H9 (cell line): ENCODE measurements around the gene ITPR2. TPM values are rescaled to one million over a fixed set of nuclear protein-coding genes. Genes with fewer than 3 reads are reported as not detected.

Experiments used
- DNase-seq: peaks from one replicate; pipeline ENCODE4 v3.0.0-alpha.2; 2017
- H2AFZ ChIP-seq: one replicate; pipeline ENCODE4 v1.6.1; 2013; ENCODE audit warnings: mild to moderate bottlenecking, low read length, control low read depth, moderate library complexity
- H2AK5ac ChIP-seq: 2 replicates; pipeline ENCODE4 v1.6.1; 2013; ENCODE audit warnings: low read length, control low read depth, mixed read lengths; ENCODE audit not compliant: insufficient read length
- H2BK120ac ChIP-seq: one replicate; pipeline ENCODE4 v1.6.1; 2013; ENCODE audit warnings: low read depth, mild to moderate bottlenecking, low read length, control low read depth, inconsistent platforms; ENCODE audit not compliant: poor library complexity, severe bottlenecking
- H2BK12ac ChIP-seq: 2 replicates; pipeline ENCODE4 v1.6.1; 2013; ENCODE audit warnings: low read length, control low read depth, mixed read lengths, low read depth; ENCODE audit not compliant: insufficient read length
- H2BK15ac ChIP-seq: 2 replicates; pipeline ENCODE4 v1.6.1; 2013; ENCODE audit warnings: low read depth, low read length, control low read depth
- H2BK20ac ChIP-seq: one replicate; pipeline ENCODE4 v1.6.1; 2013; ENCODE audit warnings: low read depth, mild to moderate bottlenecking, low read length, control low read depth, inconsistent platforms; ENCODE audit not compliant: poor library complexity, severe bottlenecking
- H2BK5ac ChIP-seq: 2 replicates; pipeline ENCODE4 v1.6.1; 2013; ENCODE audit warnings: low read length, control low read depth, mixed read lengths; ENCODE audit not compliant: insufficient read length
- H3K14ac ChIP-seq: 2 replicates; pipeline ENCODE4 v1.6.1; 2013; ENCODE audit warnings: low read length, control low read depth; ENCODE audit not compliant: insufficient read depth
- H3K18ac ChIP-seq: 2 replicates; pipeline ENCODE4 v1.6.1; 2013; ENCODE audit warnings: low read depth, mild to moderate bottlenecking, mixed read lengths, low read length, control low read depth; ENCODE audit not compliant: insufficient read length
- H3K23ac ChIP-seq: 2 replicates; pipeline ENCODE4 v1.6.1; 2013; ENCODE audit warnings: low read length, control low read depth, mixed read lengths, low read depth; ENCODE audit not compliant: insufficient read length
- H3K23me2 ChIP-seq: 2 replicates; pipeline ENCODE4 v1.6.1; 2013; ENCODE audit warnings: low read depth, mild to moderate bottlenecking, mixed read lengths, low read length, control low read depth; ENCODE audit not compliant: insufficient read length, poor library complexity, severe bottlenecking
- H3K27ac ChIP-seq: 2 replicates; pipeline ENCODE4 v1.5.1; 2013; ENCODE audit warnings: low read length, control low read depth, mixed read lengths, low read depth; ENCODE audit not compliant: insufficient read length
- H3K27me3 ChIP-seq: 2 replicates; pipeline ENCODE4 v1.6.1; 2013; ENCODE audit warnings: low read length, control low read depth, inconsistent platforms; ENCODE audit not compliant: insufficient read depth
- H3K4ac ChIP-seq: 2 replicates; pipeline ENCODE4 v1.6.1; 2013; ENCODE audit warnings: low read depth, mild to moderate bottlenecking, control low read depth, inconsistent platforms, low read length, moderate library complexity
- H3K4me1 ChIP-seq: 2 replicates; pipeline ENCODE4 v1.6.1; 2013; ENCODE audit warnings: low read length, control low read depth, inconsistent platforms; ENCODE audit not compliant: insufficient read depth
- H3K4me2 ChIP-seq: 2 replicates; pipeline ENCODE4 v1.6.1; 2013; ENCODE audit warnings: low read length, control low read depth, mixed read lengths; ENCODE audit not compliant: insufficient read length, insufficient read depth
- H3K56ac ChIP-seq: 2 replicates; pipeline ENCODE4 v1.6.1; 2013; ENCODE audit warnings: low read depth, mild to moderate bottlenecking, mixed read lengths, low read length, control low read depth; ENCODE audit not compliant: insufficient read length
- H3K79me1 ChIP-seq: 2 replicates; pipeline ENCODE4 v1.6.1; 2013; ENCODE audit warnings: low read depth, mild to moderate bottlenecking, moderate library complexity, low read length, control low read depth, inconsistent platforms; ENCODE audit not compliant: insufficient read depth, poor library complexity, severe bottlenecking
- H3K79me2 ChIP-seq: 2 replicates; pipeline ENCODE4 v1.6.1; 2013; ENCODE audit warnings: low read length, control low read depth, inconsistent platforms; ENCODE audit not compliant: insufficient read depth
- H3K9ac ChIP-seq: 2 replicates; pipeline ENCODE4 v1.6.1; 2013; ENCODE audit warnings: low read length, control low read depth, mixed read lengths; ENCODE audit not compliant: insufficient read length; ENCODE audit errors: extremely low read depth
- H3K9me3 ChIP-seq: one replicate; pipeline ENCODE4 v1.6.1; 2013; ENCODE audit warnings: low read depth, low read length, inconsistent platforms; ENCODE audit not compliant: control insufficient read depth
- H3T11ph ChIP-seq: one replicate; pipeline ENCODE4 v1.6.1; 2013; ENCODE audit warnings: mild to moderate bottlenecking, low read length, control low read depth, inconsistent platforms
- H4K20me1 ChIP-seq: one replicate; pipeline ENCODE4 v1.6.1; 2013; ENCODE audit not compliant: control insufficient read depth, insufficient read length, insufficient read depth
- H4K5ac ChIP-seq: 2 replicates; pipeline ENCODE4 v1.6.1; 2013; ENCODE audit warnings: low read depth, mild to moderate bottlenecking, mixed read lengths, low read length, control low read depth; ENCODE audit not compliant: insufficient read length
- H4K8ac ChIP-seq: replicated peaks from 2 replicates; pipeline ENCODE4 v1.6.1; 2013; ENCODE audit warnings: low read length, control low read depth, mixed read lengths, low read depth; ENCODE audit not compliant: insufficient read length
- H4K91ac ChIP-seq: 2 replicates; pipeline ENCODE4 v1.6.1; 2013; ENCODE audit warnings: low read depth, mild to moderate bottlenecking, moderate library complexity, mixed read lengths, low read length, control low read depth; ENCODE audit not compliant: insufficient read length
- H3K27ac Mint-ChIP-seq, 3 experiments: 2 replicates in 2 of 3; 3 replicates in 1 of 3; pipeline ENCODE4 v1.8.0; 2020 to 2021; ENCODE audit warnings: mixed read lengths in 3 of 3, mild to moderate bottlenecking in 1 of 3, moderate library complexity in 1 of 3
- H3K27me3 Mint-ChIP-seq: 2 replicates; pipeline ENCODE4 v1.8.0; 2021; ENCODE audit warnings: low read depth, mild to moderate bottlenecking, moderate library complexity, mixed read lengths
- H3K36me3 Mint-ChIP-seq, 3 experiments: 2 replicates in 2 of 3; 3 replicates in 1 of 3; pipeline ENCODE4 v1.8.0; 2020 to 2021; ENCODE audit warnings: low read depth in 3 of 3, mixed read lengths in 3 of 3; ENCODE audit not compliant: insufficient read depth in 1 of 3
- H3K4me1 Mint-ChIP-seq, 2 experiments: 2 replicates each; pipeline ENCODE4 v1.8.0; 2020; ENCODE audit warnings: mixed read lengths in 2 of 2
- H3K4me3 Mint-ChIP-seq, 2 experiments: 2 replicates in 1 of 2; 3 replicates in 1 of 2; pipeline ENCODE4 v1.8.0; 2020 to 2021; ENCODE audit warnings: mild to moderate bottlenecking in 2 of 2, mixed read lengths in 2 of 2, moderate library complexity in 1 of 2
- H3K9me3 Mint-ChIP-seq, 2 experiments: 2 replicates in 1 of 2; 3 replicates in 1 of 2; pipeline ENCODE4 v1.8.0; 2020; ENCODE audit warnings: mild to moderate bottlenecking in 2 of 2, mixed read lengths in 2 of 2, moderate library complexity in 1 of 2
- WGBS: extraction: QIAGEN DNeasy Blood & Tissue Kit; methylation state at CpG from one replicate; pipeline ENCODE4 v1.1.7; 2013; ENCODE audit warnings: missing lambda C conversion rate, low lambda C conversion rate, mixed read lengths; ENCODE audit not compliant: insufficient read length; ENCODE audit errors: extremely low coverage; 5-methylcytosine and 5-hydroxymethylcytosine counted together
- total RNA-seq: library from RNA; stranded (reverse); gene quantifications from 2 replicates; pipeline ENCODE4 v1.2.1, GENCODE V29; 2021
- TF ChIP-seq, protein P1 (sequence below): fragments of 200-600 bp; sonication (generic); conservative IDR thresholded peaks from 3 replicates; pipeline ENCODE4 v1.8.0; 2021; ENCODE audit warnings: antibody characterized with exemption, mild to moderate bottlenecking

The ITPR2 gene
- total RNA-seq, 1 experiment from 2014 or later, result 14.8 TPM

DNA sequence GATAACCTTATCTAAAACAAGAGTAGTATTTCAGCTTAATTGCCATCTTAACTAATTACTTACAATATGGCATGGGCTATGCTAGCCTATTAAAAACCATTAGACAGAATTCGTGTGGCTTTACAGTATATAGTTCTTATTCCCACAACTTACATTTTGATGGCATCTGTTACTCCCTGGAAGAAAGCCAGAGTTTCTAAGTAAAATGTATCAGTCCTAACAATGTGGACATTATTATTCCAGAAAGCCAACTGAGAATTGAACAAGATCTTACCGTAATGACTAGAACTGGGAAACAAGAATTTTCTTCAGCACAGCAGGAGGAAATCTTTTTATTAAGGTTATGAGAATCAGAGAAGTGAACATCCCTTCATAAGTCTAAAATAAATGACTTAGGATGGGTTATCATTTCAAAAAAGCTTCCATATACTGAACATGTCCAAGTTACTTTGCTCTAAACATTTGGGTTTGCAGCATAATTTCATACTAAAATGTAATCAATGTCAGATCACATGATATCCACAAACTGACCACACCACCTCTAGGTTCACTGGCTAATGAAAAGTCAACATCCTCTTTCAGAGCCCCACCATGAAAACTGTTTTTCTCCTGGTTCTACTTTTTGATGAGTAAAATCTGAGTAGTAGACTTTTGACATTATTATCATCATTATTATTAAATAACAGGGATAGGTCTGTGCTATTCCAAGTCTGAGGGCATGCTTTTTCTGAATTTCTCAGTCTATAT lies 457.9 kb downstream of the ITPR2 start:
- H2BK12ac ChIP-seq, result no peak overlapping the region
- Mint-ChIP-seq H3K4me3 (no peak overlapping the region), H3K27ac (no peak overlapping the region), H3K36me3 (no peaks in the 10 kb centered on the region), H3K4me1 (no peaks in the 10 kb centered on the region), H3K27me3 (no peaks in the 10 kb centered on the region), H3K9me3 (no peaks in the 10 kb centered on the region)
- no peaks in the 10 kb centered on the region for H4K20me1 ChIP-seq
- no peak overlapping the region for H3K9ac ChIP-seq
- no peaks in the 10 kb centered on the region for H3K23me2 ChIP-seq
- no peaks in the 10 kb centered on the region for H3K27me3 ChIP-seq
- no peaks in the 10 kb centered on the region for H3K9me3 ChIP-seq
- H2BK120ac ChIP-seq, result no peak overlapping the region
- no peak overlapping the region for H2AFZ ChIP-seq
- no peak for DNase-seq
- no peak overlapping the region for H3T11ph ChIP-seq
- no peaks in the 10 kb centered on the region for H3K79me2 ChIP-seq
- H3K14ac ChIP-seq, result no peak overlapping the region
- H4K8ac ChIP-seq, result no peak overlapping the region
- H3K4ac ChIP-seq, result no peak overlapping the region
- H2AK5ac ChIP-seq, result no peak overlapping the region
- no peak overlapping the region for H4K91ac ChIP-seq
- no peak overlapping the region for H2BK20ac ChIP-seq
- H3K27ac ChIP-seq, result no peak overlapping the region
- no peak overlapping the region for H3K23ac ChIP-seq
- no peak overlapping the region for H3K4me2 ChIP-seq
- H3K4me1 ChIP-seq, result no peaks in the 10 kb centered on the region
- H3K18ac ChIP-seq, result no peak overlapping the region
- H4K5ac ChIP-seq, result no peak overlapping the region
- TF ChIP-seq, protein P1, sequence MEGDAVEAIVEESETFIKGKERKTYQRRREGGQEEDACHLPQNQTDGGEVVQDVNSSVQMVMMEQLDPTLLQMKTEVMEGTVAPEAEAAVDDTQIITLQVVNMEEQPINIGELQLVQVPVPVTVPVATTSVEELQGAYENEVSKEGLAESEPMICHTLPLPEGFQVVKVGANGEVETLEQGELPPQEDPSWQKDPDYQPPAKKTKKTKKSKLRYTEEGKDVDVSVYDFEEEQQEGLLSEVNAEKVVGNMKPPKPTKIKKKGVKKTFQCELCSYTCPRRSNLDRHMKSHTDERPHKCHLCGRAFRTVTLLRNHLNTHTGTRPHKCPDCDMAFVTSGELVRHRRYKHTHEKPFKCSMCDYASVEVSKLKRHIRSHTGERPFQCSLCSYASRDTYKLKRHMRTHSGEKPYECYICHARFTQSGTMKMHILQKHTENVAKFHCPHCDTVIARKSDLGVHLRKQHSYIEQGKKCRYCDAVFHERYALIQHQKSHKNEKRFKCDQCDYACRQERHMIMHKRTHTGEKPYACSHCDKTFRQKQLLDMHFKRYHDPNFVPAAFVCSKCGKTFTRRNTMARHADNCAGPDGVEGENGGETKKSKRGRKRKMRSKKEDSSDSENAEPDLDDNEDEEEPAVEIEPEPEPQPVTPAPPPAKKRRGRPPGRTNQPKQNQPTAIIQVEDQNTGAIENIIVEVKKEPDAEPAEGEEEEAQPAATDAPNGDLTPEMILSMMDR, result no peak
- no peak overlapping the region for H2BK15ac ChIP-seq
- WGBS, result no CpG with 5 or more reads among the region's 2 CpGs
- no peak overlapping the region for H3K56ac ChIP-seq
- H2BK5ac ChIP-seq, result no peak overlapping the region
- H3K79me1 ChIP-seq, result no peaks in the 10 kb centered on the region
